Measurements from ENCODE around the gene BMPR1A. TPM values are rescaled to one million over a fixed set of nuclear protein-coding genes. Genes with fewer than 3 reads are reported as not detected.

BMPR1A gene
- total RNA-seq, 1 donor from 2014 or later: 74.2 TPM

GRCh38 chr10:86837663-86838062 is 81.2 kb downstream of the BMPR1A start:
- Mint-ChIP-seq H3K36me3 (ENCODE audit: low read depth) (peaks cover 14% of the 10 kb centered on the region), H3K4me3 (ENCODE audit: unreplicated experiment) (no peak overlapping the region), H3K27ac (ENCODE audit: unreplicated experiment) (no peak overlapping the region), H3K4me1 (ENCODE audit: low read depth) (peaks cover 49% of the 10 kb centered on the region), H3K9me3 (ENCODE audit: low read depth) (no peaks in the 10 kb centered on the region), H3K27me3 (ENCODE audit: low read depth) (no peaks in the 10 kb centered on the region)
- no peak for TF ChIP-seq CTCF (IDR thresholded peaks at IDR 0.05)
- no peak for DNase-seq (ENCODE audit: low spot score)

GRCh38 chr10:86840498-86840897 is 84.1 kb downstream of the BMPR1A start:
- Mint-ChIP-seq H3K4me3 (ENCODE audit: unreplicated experiment) (no peak overlapping the region), H3K4me1 (ENCODE audit: low read depth) (peaks cover 31% of the 10 kb centered on the region), H3K27ac (ENCODE audit: unreplicated experiment) (no peak overlapping the region), H3K27me3 (ENCODE audit: low read depth) (no peaks in the 10 kb centered on the region), H3K9me3 (ENCODE audit: low read depth) (no peaks in the 10 kb centered on the region), H3K36me3 (ENCODE audit: low read depth) (peaks cover 19% of the 10 kb centered on the region)
- TF ChIP-seq CTCF (IDR thresholded peaks at IDR 0.05): no peak
- DNase-seq (ENCODE audit: low spot score): no peak

GRCh38 chr10:86846088-86846487 is 89.7 kb downstream of the BMPR1A start:
- no peak for TF ChIP-seq CTCF (IDR thresholded peaks at IDR 0.05)
- Mint-ChIP-seq H3K27ac (ENCODE audit: unreplicated experiment) (no peak overlapping the region), H3K27me3 (ENCODE audit: low read depth) (no peaks in the 10 kb centered on the region), H3K4me1 (ENCODE audit: low read depth) (peaks cover 3% of the 10 kb centered on the region), H3K36me3 (ENCODE audit: low read depth) (peaks cover 11% of the 10 kb centered on the region), H3K4me3 (ENCODE audit: unreplicated experiment) (no peak overlapping the region), H3K9me3 (ENCODE audit: low read depth) (no peaks in the 10 kb centered on the region)
- no peak for DNase-seq (ENCODE audit: low spot score)

GRCh38 chr10:86848747-86849146 is 92.3 kb downstream of the BMPR1A start:
- Mint-ChIP-seq H3K4me1 (ENCODE audit: low read depth) (no peaks in the 10 kb centered on the region), H3K4me3 (ENCODE audit: unreplicated experiment) (no peak overlapping the region), H3K27me3 (ENCODE audit: low read depth) (no peaks in the 10 kb centered on the region), H3K9me3 (ENCODE audit: low read depth) (no peaks in the 10 kb centered on the region), H3K36me3 (ENCODE audit: low read depth) (peaks cover 7% of the 10 kb centered on the region), H3K27ac (ENCODE audit: unreplicated experiment) (no peak overlapping the region)
- no peak for TF ChIP-seq CTCF (IDR thresholded peaks at IDR 0.05)
- no peak for DNase-seq (ENCODE audit: low spot score)

- no peak for TF ChIP-seq CTCF (IDR thresholded peaks at IDR 0.05)
- no peak overlapping the region for H3K27ac Mint-ChIP-seq (ENCODE audit: unreplicated experiment)
- H3K27me3 Mint-ChIP-seq (ENCODE audit: low read depth): no peaks in the 10 kb centered on the region
- peaks cover 7% of the 10 kb centered on the region for H3K36me3 Mint-ChIP-seq (ENCODE audit: low read depth)
- H3K4me3 Mint-ChIP-seq (ENCODE audit: unreplicated experiment): no peak overlapping the region
- no peaks in the 10 kb centered on the region for H3K4me1 Mint-ChIP-seq (ENCODE audit: low read depth)
- no peaks in the 10 kb centered on the region for H3K9me3 Mint-ChIP-seq (ENCODE audit: low read depth)
- DNase-seq (ENCODE audit: low spot score): no peak
Observed at GRCh38 chr10:86849181-86849894, 92.9 kb downstream of the BMPR1A start.

Data from chondrocyte (in vitro differentiated cells).